ENCODE measurements around the gene PDZRN3.

PDZRN3 gene

GRCh38 chr3:73556520-73557372 is 68.0 kb downstream of the PDZRN3 start:
- DNase-seq (ENCODE audit: low spot score): no peak

DNA sequence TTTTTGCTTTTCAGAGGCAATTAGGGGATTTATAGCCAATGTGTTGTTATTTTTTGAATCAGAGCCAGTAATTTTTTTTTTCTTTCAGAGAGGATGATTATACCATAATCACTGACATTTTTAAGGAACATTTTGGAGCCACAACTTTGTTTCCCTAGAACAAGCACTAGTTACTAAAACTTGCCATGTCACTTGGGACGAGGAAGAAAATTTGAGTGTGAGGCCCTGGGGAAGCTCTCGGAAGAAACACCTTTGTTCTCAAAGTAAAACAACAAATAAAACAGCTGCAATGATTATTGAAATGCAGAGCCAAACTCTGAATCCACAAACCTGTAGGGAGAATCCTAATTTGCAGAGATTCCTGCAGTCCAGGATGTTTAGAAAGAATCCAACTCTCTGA is 69.7 kb downstream of the PDZRN3 start:
- DNase-seq (ENCODE audit: low spot score): no peak

DNA sequence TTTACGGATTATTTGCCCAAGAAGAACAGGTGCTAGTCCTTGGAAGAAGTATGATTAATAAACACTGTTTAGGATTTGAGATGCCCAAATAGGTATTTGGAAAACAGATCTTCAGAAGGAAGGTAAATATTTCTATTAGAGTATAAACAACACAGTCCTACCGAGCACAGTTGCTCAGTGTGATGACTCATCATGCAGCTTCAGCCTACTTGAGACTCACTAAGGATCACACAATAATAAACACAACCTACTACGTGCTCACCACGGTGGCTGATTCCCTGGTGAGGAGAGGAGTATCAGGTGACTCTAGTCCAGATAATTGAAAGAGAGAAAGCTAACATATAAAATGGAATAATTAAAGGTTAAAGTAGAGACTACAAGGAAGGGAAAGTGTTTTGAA is 72.0 kb downstream of the PDZRN3 start:
- DNase-seq (ENCODE audit: low spot score): no peak

- DNase-seq (ENCODE audit: low spot score): no peak
These were observed 74.7 kb downstream of the PDZRN3 start for GRCh38 chr3:73550032-73550431.

GRCh38 chr3:73549051-73549600 is 75.6 kb downstream of the PDZRN3 start:
- no peak for DNase-seq (ENCODE audit: low spot score)

DNA sequence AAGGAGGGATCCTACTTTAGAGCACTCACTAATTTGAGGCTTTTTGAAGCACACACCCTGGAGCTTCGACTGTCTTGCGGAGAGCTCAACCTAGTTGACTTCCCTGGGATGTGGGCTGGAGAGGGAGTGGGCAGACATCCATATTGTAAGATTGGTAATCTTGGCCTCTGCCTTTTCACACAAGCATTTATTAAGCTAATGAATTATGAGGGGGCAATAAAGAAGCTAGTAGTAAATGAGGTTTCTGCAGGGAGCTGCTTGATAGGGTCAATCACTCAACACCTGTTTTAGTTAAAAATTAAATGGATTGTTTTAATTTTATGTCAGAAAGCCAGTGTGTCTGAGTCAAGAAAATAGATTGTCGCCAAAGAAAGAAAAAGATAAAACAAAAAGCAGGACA is 76.3 kb downstream of the PDZRN3 start:
- no peak for DNase-seq (ENCODE audit: low spot score)

DNA sequence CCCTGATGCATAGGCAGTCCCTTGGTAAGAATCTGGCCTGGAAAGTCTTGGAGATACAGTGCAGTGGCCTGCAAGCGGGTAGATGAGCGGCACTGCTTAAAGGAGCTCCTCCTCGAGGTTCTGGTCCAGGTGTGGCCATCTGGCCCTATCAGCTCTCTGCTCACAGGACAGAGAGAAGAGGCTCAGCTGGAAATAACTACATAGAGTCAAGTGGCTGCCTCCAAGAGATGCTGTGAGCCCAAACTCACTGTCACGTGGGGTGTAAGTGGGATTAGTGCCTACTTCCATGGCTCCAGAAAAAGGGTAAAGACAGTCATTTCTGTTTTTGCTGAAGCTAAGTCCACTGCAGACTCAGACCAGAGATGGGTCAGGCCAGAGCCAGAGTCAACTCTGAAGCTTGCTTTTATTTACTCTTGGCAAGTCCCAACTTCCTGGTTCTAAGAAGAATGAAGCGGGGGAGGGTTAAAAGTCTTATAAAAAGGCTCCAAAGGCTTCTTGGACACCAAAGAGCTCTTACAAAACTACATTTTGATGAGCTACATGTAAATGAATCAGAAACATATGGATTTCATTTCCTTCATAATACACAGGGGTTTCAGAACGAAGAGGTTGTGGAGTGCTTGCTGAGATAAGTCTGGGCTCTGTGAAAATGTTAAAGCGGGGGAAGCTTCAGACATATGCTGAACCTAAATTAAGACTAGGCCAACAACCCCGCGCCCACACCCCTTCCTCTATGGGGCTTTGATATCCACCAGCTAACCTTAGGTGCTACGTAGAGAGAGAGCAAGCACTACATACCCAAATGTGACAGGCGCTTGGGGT is 77.1 kb downstream of the PDZRN3 start:
- DNase-seq (ENCODE audit: low spot score): no peak

DNA sequence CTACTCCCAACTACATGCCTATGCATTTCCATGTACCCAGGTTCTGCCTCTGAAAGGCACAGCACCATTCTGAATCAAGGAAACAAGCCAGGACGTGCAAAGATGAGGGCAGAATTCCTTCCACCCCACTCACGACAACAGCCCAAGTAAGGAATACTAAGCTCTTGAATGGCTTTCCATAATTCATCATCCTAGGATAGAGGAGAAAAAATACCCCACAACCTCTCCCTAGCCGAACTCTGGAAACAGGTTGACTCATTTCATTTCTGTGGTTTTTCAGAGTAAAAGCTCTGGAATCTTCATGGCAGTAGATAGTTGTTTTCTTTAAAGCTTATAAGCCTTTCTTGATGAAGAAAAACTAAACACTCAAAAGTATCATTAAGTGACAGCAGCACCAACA is 77.8 kb downstream of the PDZRN3 start:
- DNase-seq (ENCODE audit: low spot score): no peak

GRCh38 chr3:73543412-73543811 is 81.3 kb downstream of the PDZRN3 start:
- DNase-seq (ENCODE audit: low spot score): no peak

- no peak for DNase-seq (ENCODE audit: low spot score)
These were observed 82.6 kb downstream of the PDZRN3 start for GRCh38 chr3:73542136-73542535.

DNA sequence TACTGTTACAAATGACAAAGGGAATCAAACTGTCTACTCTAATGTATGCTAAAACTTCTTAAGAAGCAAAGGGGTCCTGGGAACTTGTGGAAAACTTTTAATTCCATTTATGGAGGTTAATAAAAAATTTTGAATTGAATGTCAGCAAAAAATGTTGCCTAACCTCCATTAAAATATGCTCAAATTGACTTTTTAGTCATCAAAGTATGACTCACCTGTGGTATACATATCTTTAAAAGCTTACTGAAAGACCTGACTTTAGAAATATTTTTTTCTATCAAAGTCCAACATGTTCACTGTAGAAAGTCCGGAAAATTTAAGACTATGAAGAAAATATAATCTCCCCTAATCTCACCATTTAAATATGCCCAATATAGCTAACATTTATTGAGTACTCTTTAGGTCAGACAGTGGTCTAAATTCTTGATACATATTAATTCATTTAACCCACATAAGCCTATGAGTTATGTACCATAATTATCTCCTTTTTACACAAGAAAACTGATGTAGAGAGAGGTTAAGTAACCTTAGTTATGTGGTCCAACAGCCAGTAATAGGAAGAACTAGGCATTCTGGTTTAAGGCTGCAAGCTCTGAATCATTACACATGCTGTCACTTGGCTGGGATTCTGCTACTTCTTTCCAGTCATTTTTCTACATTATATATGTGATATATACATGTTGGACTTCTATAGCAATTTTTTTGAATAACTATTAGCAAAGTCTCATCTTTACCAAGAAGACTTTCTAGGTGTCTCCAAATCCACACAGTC is 83.6 kb downstream of the PDZRN3 start:
- no peak for DNase-seq (ENCODE audit: low spot score)

DNA sequence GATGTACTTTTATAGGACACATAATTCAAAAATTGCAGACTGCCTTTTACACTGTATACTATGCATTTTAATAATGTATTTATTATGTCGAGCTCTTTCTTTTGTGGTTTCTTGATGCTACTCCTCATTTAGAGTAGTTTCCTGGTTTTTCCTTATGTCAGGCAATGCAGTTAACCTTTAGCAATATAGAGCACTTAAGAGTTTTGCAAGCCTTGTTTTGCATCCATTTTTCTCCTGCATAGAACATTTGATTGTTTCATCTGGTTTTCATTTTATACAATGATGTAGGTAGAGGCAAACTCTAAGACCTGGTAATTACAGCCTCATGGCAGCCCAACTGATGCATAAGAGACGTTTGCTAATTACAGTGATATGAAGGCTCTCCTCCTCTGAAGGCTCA is 86.3 kb downstream of the PDZRN3 start:
- no peak for DNase-seq (ENCODE audit: low spot score)

- no peak for DNase-seq (ENCODE audit: low spot score)
These were observed 87.8 kb downstream of the PDZRN3 start for GRCh38 chr3:73536952-73537351.

DNA sequence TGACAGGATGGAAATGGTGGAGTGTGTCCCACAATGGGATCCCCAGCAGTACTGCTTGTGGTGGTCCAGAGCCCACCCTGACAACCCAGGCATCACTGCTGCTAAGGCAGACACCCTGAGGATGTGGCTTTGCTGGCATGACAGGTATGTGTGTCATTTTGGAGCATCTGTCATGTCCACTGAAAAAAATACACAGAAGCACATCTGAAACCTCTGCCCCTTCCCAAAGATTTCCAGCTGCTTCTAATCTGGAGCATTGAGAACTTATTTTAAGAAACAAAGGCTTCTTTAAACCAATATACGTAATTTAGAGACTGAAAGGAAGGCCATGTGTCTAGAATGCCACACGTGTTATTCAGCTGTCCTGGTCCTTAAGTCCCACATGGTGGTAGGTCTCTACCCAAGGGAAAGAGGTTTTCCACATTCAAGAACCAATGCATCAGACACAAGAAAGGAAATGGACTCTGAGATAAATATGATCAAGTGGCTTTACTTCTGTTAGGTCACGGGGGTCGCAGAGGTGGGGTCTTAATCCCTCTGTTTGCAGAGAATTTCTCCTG is 88.3 kb downstream of the PDZRN3 start:
- no peak for DNase-seq (ENCODE audit: low spot score)

DNA sequence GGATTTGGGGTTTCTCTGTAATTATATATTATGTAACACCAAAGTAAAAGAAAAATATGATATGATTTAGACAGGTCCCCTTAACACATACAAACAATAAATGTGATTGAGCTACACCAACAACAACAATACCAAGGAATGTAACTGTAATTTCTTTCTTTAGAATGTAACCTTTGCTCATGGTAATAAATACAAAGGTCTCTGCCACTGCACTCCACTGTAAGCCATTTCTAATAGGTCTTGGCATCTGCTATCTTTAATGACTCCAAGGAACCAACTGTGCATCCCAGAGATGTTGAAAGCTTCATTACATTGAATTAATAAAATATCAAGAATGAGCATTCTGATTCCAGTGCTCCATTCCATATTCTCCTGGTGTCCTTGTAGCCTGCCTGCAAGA is 88.8 kb downstream of the PDZRN3 start:
- DNase-seq (ENCODE audit: low spot score): no peak

DNA sequence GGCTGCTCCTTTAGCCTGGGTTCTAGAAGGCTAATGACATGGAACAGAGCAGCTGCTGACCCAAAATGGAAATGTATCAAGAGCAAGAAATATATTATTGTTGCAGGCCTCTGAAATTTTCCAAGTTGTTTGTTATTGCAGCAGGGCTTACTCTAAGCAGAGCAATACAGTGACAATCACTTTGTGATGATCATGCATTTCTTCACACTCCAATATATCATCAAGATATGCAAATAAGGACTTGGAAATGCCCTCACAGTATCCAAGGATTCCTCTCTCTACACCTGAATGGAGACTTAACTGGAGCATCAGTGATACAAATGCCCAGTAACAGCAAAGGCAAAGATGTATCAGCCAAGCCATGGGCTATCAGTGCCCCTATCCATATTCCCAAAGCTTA is 89.6 kb downstream of the PDZRN3 start:
- no peak for DNase-seq (ENCODE audit: low spot score)

- DNase-seq (ENCODE audit: low spot score): no peak
These were observed 94.7 kb downstream of the PDZRN3 start for GRCh38 chr3:73530022-73530396.

GRCh38 chr3:73529308-73530021 is 95.3 kb downstream of the PDZRN3 start:
- no peak for DNase-seq (ENCODE audit: low spot score)

DNA sequence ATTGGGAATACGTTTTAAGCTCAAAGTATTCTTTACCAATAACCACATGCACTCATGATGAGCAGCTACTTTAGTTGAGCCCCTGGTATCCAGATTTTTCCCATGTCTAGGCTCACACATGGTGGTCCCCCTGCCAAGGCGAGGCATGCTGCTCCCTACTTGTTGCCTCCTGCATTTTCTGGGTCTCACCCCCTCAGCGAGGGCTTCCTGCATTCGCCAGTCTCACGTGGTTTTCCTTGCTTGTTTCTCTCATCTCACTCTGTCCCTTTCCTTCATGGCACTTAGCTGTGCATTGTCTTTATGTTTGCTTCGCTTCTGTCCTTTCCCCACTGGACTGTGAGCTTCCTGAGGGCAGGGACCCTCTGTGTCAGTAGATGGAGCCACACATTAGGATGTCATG is 99.2 kb downstream of the PDZRN3 start:
- DNase-seq (ENCODE audit: low spot score): no peak

DNA sequence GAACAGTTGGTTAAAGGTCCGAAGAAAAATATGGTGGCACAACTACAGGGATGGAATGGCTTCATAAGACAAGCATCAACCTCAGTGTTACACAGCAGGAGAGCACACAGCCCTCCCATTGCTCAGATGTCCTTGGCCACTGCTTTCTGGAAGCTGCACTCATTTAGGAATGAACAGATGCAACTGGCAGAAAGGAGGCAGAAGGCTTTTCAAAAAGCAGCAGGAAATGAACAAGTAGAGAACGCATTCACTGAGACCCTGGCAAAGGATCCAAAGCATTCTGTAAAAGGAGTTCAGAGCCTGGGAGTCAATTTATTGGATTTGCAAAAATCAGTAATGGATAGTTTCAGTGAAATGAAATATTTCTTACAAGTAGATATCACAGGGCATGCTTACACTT is 101.1 kb downstream of the PDZRN3 start:
- no peak for DNase-seq (ENCODE audit: low spot score)

GRCh38 chr3:73521734-73522336 is 102.9 kb downstream of the PDZRN3 start:
- no peak for DNase-seq (ENCODE audit: low spot score)
